ENCODE results near the gene ALDH3A1. TPM values are rescaled to one million over a fixed set of nuclear protein-coding genes. Genes with fewer than 3 reads are reported as not detected.

Gene ALDH3A1
- total and polyA plus RNA-seq, 2 donors (not counting 3 experiments of a cell fraction or from before 2014, with no cell fraction given): 0.11 to 1.2 TPM

GRCh38 chr17:19717411-19717908, 30.6 kb downstream of the ALDH3A1 start:
- H3K36me3 ChIP-seq (ENCODE audit: control insufficient read depth in 2 of 2, extremely low read depth in 1 of 2, insufficient read depth in 2 of 2, low read length in 2 of 2): no peaks in the 10 kb centered on the region
- intact Hi-C loops (cut with micrococcal nuclease): no loop called here
- no peaks in the 10 kb centered on the region for H3K27me3 ChIP-seq (ENCODE audit: control insufficient read depth in 2 of 2, insufficient read depth in 2 of 2, low read length in 2 of 2)
- ChIA-PET CTCF (interaction anchor here (1.6 kb wide), 1 partner anchor 45 kb away, joined by 4 read pairs; no protein-coding TSS in a partner anchor), POLR2A (no interaction called here)
- no peaks in the 10 kb centered on the region for H3K9me3 ChIP-seq (replicated peaks; ENCODE audit: control insufficient read depth, insufficient read depth, low read length)
- dilution Hi-C loops (cut with MboI; ENCODE audit: extremely low pct_ligation_motif_present, low sequenced_read_pairs): no loop called here
- FAIRE-seq (no peak), DNase-seq (ENCODE audit: low read depth, low spot score) (no peak)
- no peak for TF ChIP-seq GATA2 (IDR thresholded peaks at IDR 0.05; ENCODE audit: insufficient read depth, insufficient read length, low read depth, low read length)
- TF ChIP-seq POLR2A (IDR thresholded peaks at IDR 0.05; ENCODE audit: low read depth, low read length): no peak
- BruUV-seq (replicated peaks): no TSS peak
- H3K4me3 ChIP-seq (replicated peaks in 1 of 3; ENCODE audit: insufficient read depth in 1 of 3, low read depth in 1 of 3, low read length in 3 of 3): no peak overlapping the region
- H3K9me1 ChIP-seq (replicated peaks; ENCODE audit: control insufficient read depth, extremely low read depth, insufficient read depth, low read length): no peaks in the 10 kb centered on the region
- H4K20me1 ChIP-seq (replicated peaks; ENCODE audit: control insufficient read depth, extremely low read depth, insufficient read depth, low read length): no peaks in the 10 kb centered on the region
- no peak overlapping the region for H3K4me2 ChIP-seq (ENCODE audit: insufficient read depth, low read length)
- H3K79me2 ChIP-seq (ENCODE audit: control insufficient read depth, insufficient read depth, low read length): no peaks in the 10 kb centered on the region
- H3K9ac ChIP-seq (replicated peaks; ENCODE audit: extremely low read depth, insufficient read depth, low read length): no peak overlapping the region
- H2AFZ ChIP-seq (ENCODE audit: low read depth, low read length): no peak overlapping the region
- H3K4me1 ChIP-seq (ENCODE audit: control insufficient read depth, extremely low read depth, insufficient read depth, low read length): no peaks in the 10 kb centered on the region
- no peak overlapping the region for H3K27ac ChIP-seq (ENCODE audit: insufficient read depth, low read depth, low read length)

GRCh38 chr17:19717031-19717360, 31.1 kb downstream of the ALDH3A1 start:
- TF ChIP-seq GATA2 (IDR thresholded peaks at IDR 0.05; ENCODE audit: insufficient read depth, insufficient read length, low read depth, low read length) (no peak), POLR2AphosphoS5 (IDR thresholded peaks at IDR 0.05; ENCODE audit: insufficient read depth, low read depth, low read length) (no peak), MYC (IDR thresholded peaks at IDR 0.05; ENCODE audit: low read depth, low read length) (no peak), EZH2 (IDR thresholded peaks at IDR 0.05; ENCODE audit: borderline replicate concordance, low read depth, low read length, severe bottlenecking) (no peak), POLR2A (IDR thresholded peaks at IDR 0.05; ENCODE audit: low read depth, low read length) (no peak), MAX (IDR thresholded peaks at IDR 0.05; ENCODE audit: insufficient read depth, insufficient read length) (no peak), FOS (IDR thresholded peaks at IDR 0.05; ENCODE audit: borderline replicate concordance, insufficient read depth, low read length) (no peak), CTCF (IDR thresholded peaks at IDR 0.05; ENCODE audit: extremely low read depth in 1 of 2, insufficient read depth in 1 of 2, low read depth in 1 of 2, low read length in 2 of 2) (no peak), JUN (IDR thresholded peaks at IDR 0.05; ENCODE audit: borderline replicate concordance, insufficient read depth, insufficient read length, low read depth) (no peak)
- Histone ChIP-seq H3K27ac (ENCODE audit: insufficient read depth, low read depth, low read length) (no peak overlapping the region), H4K20me1 (replicated peaks; ENCODE audit: control insufficient read depth, extremely low read depth, insufficient read depth, low read length) (no peaks in the 10 kb centered on the region), H3K36me3 (ENCODE audit: control insufficient read depth in 2 of 2, extremely low read depth in 1 of 2, insufficient read depth in 2 of 2, low read length in 2 of 2) (no peaks in the 10 kb centered on the region), H3K27me3 (ENCODE audit: control insufficient read depth in 2 of 2, insufficient read depth in 2 of 2, low read length in 2 of 2) (no peaks in the 10 kb centered on the region), H3K9me1 (replicated peaks; ENCODE audit: control insufficient read depth, extremely low read depth, insufficient read depth, low read length) (no peaks in the 10 kb centered on the region), H2AFZ (ENCODE audit: low read depth, low read length) (no peak overlapping the region), H3K4me2 (ENCODE audit: insufficient read depth, low read length) (no peak overlapping the region), H3K9me3 (replicated peaks; ENCODE audit: control insufficient read depth, insufficient read depth, low read length) (no peaks in the 10 kb centered on the region), H3K4me1 (ENCODE audit: control insufficient read depth, extremely low read depth, insufficient read depth, low read length) (no peaks in the 10 kb centered on the region), H3K9ac (replicated peaks; ENCODE audit: extremely low read depth, insufficient read depth, low read length) (no peak overlapping the region), H3K4me3 (replicated peaks in 1 of 3; ENCODE audit: insufficient read depth in 1 of 3, low read depth in 1 of 3, low read length in 3 of 3) (no peak overlapping the region), H3K79me2 (ENCODE audit: control insufficient read depth, insufficient read depth, low read length) (no peaks in the 10 kb centered on the region)
- CTCF ChIA-PET: interaction anchor here (1.6 kb wide), 1 partner anchor 45 kb away, joined by 4 read pairs; no protein-coding TSS in a partner anchor
- FAIRE-seq (no peak), DNase-seq (ENCODE audit: low read depth, low spot score) (no peak)
- BruUV-seq (replicated peaks): no TSS peak
- dilution Hi-C loops (cut with MboI; ENCODE audit: extremely low pct_ligation_motif_present, low sequenced_read_pairs) (no loop called here), intact Hi-C loops (cut with micrococcal nuclease) (no loop called here)
- POLR2A ChIA-PET: no interaction called here

All from endothelial cell of umbilical vein (primary cell).